HEK293T (cell line): ENCODE results near the gene VASH1.

Source experiments
- BHLHE40 ChIP-seq: fragments of 450-650 bp; IDR thresholded peaks from 2 replicates; pipeline ENCODE4 v1.6.1; 2016; ENCODE audit warnings: mild to moderate bottlenecking, moderate library complexity, borderline replicate concordance
- ELF4 ChIP-seq: fragments of 450-650 bp; IDR thresholded peaks from 2 replicates; pipeline ENCODE4 v1.6.1; 2017; ENCODE audit warnings: antibody characterized with exemption
- FOXA1 ChIP-seq: fragments of 450-650 bp; IDR thresholded peaks from 2 replicates; pipeline ENCODE4 v1.6.1; 2016; ENCODE audit warnings: mild to moderate bottlenecking
- FOXK2 ChIP-seq: fragments of 450-650 bp; IDR thresholded peaks from 2 replicates; pipeline ENCODE4 v1.6.1; 2016; ENCODE audit warnings: mild to moderate bottlenecking
- FOXM1 ChIP-seq: fragments of 450-650 bp; IDR thresholded peaks from 2 replicates; pipeline ENCODE4 v1.6.1; 2017; ENCODE audit warnings: mild to moderate bottlenecking, borderline replicate concordance
- NFRKB ChIP-seq: fragments of 450-650 bp; IDR thresholded peaks from 2 replicates; pipeline ENCODE4 v1.6.1; 2016; ENCODE audit warnings: mild to moderate bottlenecking, moderate library complexity
- PKNOX1 ChIP-seq: fragments of 450-650 bp; IDR thresholded peaks from 2 replicates; pipeline ENCODE4 v1.6.1; 2016
- SP1 ChIP-seq: fragments of 450-650 bp; IDR thresholded peaks from 2 replicates; pipeline ENCODE4 v1.6.1; 2017
- SUZ12 ChIP-seq: fragments of 450-650 bp; IDR thresholded peaks from 2 replicates; pipeline ENCODE4 v1.6.1; 2016; ENCODE audit warnings: mild to moderate bottlenecking
- TARDBP ChIP-seq: fragments of 450-650 bp; IDR thresholded peaks from 2 replicates; pipeline ENCODE4 v1.6.1; 2016
- ZNF384 ChIP-seq: fragments of 450-650 bp; IDR thresholded peaks from 2 replicates; pipeline ENCODE4 v1.6.1; 2016

GRCh38 chr14:76780058-76780345 lies 18.7 kb downstream of the VASH1 start:
- TF ChIP-seq FOXM1 (no peak), SP1 (no peak), SUZ12 (no peak), PKNOX1 (no peak), ZNF384 (no peak), TARDBP (no peak), FOXA1 (no peak), ELF4 (no peak), BHLHE40 (no peak), NFRKB (no peak), FOXK2 (no peak)
